Adrenal gland (tissue), 12 donors: ENCODE results near the gene ERC1. TPM values are rescaled to one million over a fixed set of nuclear protein-coding genes. Genes with fewer than 3 reads are reported as not detected.

Source experiments
- DNase-seq, 7 donors: peaks; one replicate each; pipeline ENCODE4 v3.0.0-alpha.2; 2019 to 2020
- H3K27ac ChIP-seq, 5 donors: fragments of 200-600 bp; sonication (generic) in 4 of 5; 1 replicate in 3 of 5; 2 replicates in 2 of 5; pipeline versions ENCODE4 v1.5.1 to v1.8.0; 2016 to 2020; ENCODE audit warnings: mild to moderate bottlenecking in 1 of 5
- H3K27me3 ChIP-seq: fragments of 200-600 bp; 2 replicates; pipeline ENCODE4 v1.8.0; 2021
- H3K36me3 ChIP-seq, 2 donors: fragments of 200-600 bp; replicated peaks in 1 of 2; 1 replicate in 1 of 2; 2 replicates in 1 of 2; pipeline versions ENCODE4 v1.5.1 to v1.8.0; 2018 to 2022
- H3K4me1 ChIP-seq, 2 donors: fragments of 200-600 bp; replicated peaks in 1 of 2; 1 replicate in 1 of 2; 2 replicates in 1 of 2; pipeline versions ENCODE4 v1.5.1 to v1.8.0; 2018 to 2021
- H3K4me3 ChIP-seq, 4 donors: fragments of 200-600 bp; sonication (generic) in 3 of 4; one replicate each; pipeline ENCODE4 v1.5.1; 2016 to 2018
- H3K9me3 ChIP-seq, 3 donors: fragments of 200-600 bp; sonication (generic) in 1 of 3; replicated peaks in 1 of 3; 1 replicate in 2 of 3; 2 replicates in 1 of 3; pipeline versions ENCODE4 v1.5.1 to v1.8.0; 2016 to 2021
- CTCF ChIP-seq, 6 experiments: fragments of 450-650 bp in 4 of 6; fragments of 200-600 bp in 2 of 6; sonication (generic) in 1 of 6; IDR thresholded peaks; 1 replicate in 5 of 6; 2 replicates in 1 of 6; pipeline versions ENCODE4 v1.5.1 to v1.8.0; 2016 to 2021; ENCODE audit warnings: antibody characterized with exemption in 6 of 6, mild to moderate bottlenecking in 2 of 6, moderate library complexity in 1 of 6
- POLR2A ChIP-seq, 2 donors: fragments of 450-650 bp; IDR thresholded peaks; one replicate each; pipeline ENCODE4 v1.6.1; 2017; ENCODE audit warnings: antibody characterized with exemption in 2 of 2, mild to moderate bottlenecking in 2 of 2, moderate library complexity in 1 of 2
- WGBS, 4 donors: extraction: QIAGEN DNeasy Blood & Tissue Kit in 2 of 4; methylation state at CpG; one replicate each; pipeline versions ENCODE4 v1.1.5 to v1.1.7; 2013 to 2017; 5-methylcytosine and 5-hydroxymethylcytosine counted together
- intact Hi-C, 2 donors: fragments of 100-400 bp; cut with DNase I; formaldehyde crosslinking; loops; one replicate each; pipeline versions ENCODE4 v1.14.1 to v1.15.0; 2022 to 2023
- polyA plus RNA-seq, 3 donors: library from polyadenylated mRNA; stranded (reverse); fragments of 200-250 nt in 2 of 3; fragments of 350-450 nt in 1 of 3; fragmentation: Illumina TruSeq in 1 of 3; extraction: RNeasy Lipid Tissue Mini Kit (QIAGEN cat#74804) in 1 of 3; gene quantifications; one replicate each; pipeline ENCODE4 v1.2.3, GENCODE V29; 2013 to 2014
- total RNA-seq, 9 donors: library from RNA; depleted of rRNA in 4 of 9; stranded (reverse); fragments of >200 nt in 4 of 9; fragments of 120-200 nt in 1 of 9; fragmentation: NEBNext Ultra II Directional in 1 of 9; extraction: Animal tissue kit (Norgen Biotek cat#: 25700) in 1 of 9; gene quantifications; one replicate each; pipeline versions ENCODE4 v1.1.0 to v1.2.4, GENCODE V29; 2013 to 2023
- donor health status: healthy with polysubstance abuse.
- donor health status: Bipolar disorder and iron deficiency.
- donor health status: DM: yes; HTN: yes; CAD: no.
- donor health status: DM: no; HTN: no; CAD: no.
- donor health status: DM: no; HTN: no; CAD: no.
- donor health status: DM: yes; HTN: yes; CAD: no.

The ERC1 gene
- total and polyA plus RNA-seq, 12 donors: 4.1 to 79.5 (median 40.2) TPM

GRCh38 chr12:958588-959123 lies 32.4 kb upstream of the ERC1 start:
- Histone ChIP-seq H3K27ac (no peak overlapping the region), H3K36me3 (no peaks in the 10 kb centered on the region), H3K9me3 (no peaks in the 10 kb centered on the region), H3K4me3 (no peak overlapping the region), H3K4me1 (no peaks in the 10 kb centered on the region), H3K27me3 (no peaks in the 10 kb centered on the region)
- intact Hi-C loops: loop anchor here in 1 of 2 donors (10.0 kb wide), 1 partner anchor 204 kb away; the partner anchor contains the start of gene WNK1
- WGBS, 4 donors: 47 to 63% (median 56%) methylated on average over 4 to 8 of the region's 8 CpGs
- no peak for DNase-seq
- TF ChIP-seq CTCF (IDR thresholded peaks at IDR 0.05): no peak
- TF ChIP-seq POLR2A (IDR thresholded peaks at IDR 0.05): no peak

- Histone ChIP-seq H3K27ac (no peak overlapping the region), H3K36me3 (no peaks in the 10 kb centered on the region), H3K4me3 (no peak overlapping the region), H3K4me1 (no peaks in the 10 kb centered on the region), H3K27me3 (no peaks in the 10 kb centered on the region), H3K9me3 (no peaks in the 10 kb centered on the region)
- intact Hi-C loops: no loop called here
- TF ChIP-seq POLR2A (IDR thresholded peaks at IDR 0.05) (no peak), CTCF (IDR thresholded peaks at IDR 0.05) (no peak)
- 73 to 79% (median 77%) methylated on average over 6 of the region's 6 CpGs for WGBS, 4 donors
- DNase-seq: no peak
These were observed 24.3 kb upstream of the ERC1 start for GRCh38 chr12:966724-967123.

GRCh38 chr12:967641-968040 lies 23.4 kb upstream of the ERC1 start:
- DNase-seq: no peak
- Histone ChIP-seq H3K4me1 (no peaks in the 10 kb centered on the region), H3K9me3 (no peaks in the 10 kb centered on the region), H3K27me3 (no peaks in the 10 kb centered on the region), H3K4me3 (no peak overlapping the region), H3K27ac (no peak overlapping the region), H3K36me3 (no peaks in the 10 kb centered on the region)
- TF ChIP-seq POLR2A (IDR thresholded peaks at IDR 0.05) (no peak), CTCF (IDR thresholded peaks at IDR 0.05) (no peak)
- intact Hi-C loops: no loop called here
- WGBS, 4 donors: 79 to 96% (median 91%) methylated on average over 9 of the region's 9 CpGs

DNA sequence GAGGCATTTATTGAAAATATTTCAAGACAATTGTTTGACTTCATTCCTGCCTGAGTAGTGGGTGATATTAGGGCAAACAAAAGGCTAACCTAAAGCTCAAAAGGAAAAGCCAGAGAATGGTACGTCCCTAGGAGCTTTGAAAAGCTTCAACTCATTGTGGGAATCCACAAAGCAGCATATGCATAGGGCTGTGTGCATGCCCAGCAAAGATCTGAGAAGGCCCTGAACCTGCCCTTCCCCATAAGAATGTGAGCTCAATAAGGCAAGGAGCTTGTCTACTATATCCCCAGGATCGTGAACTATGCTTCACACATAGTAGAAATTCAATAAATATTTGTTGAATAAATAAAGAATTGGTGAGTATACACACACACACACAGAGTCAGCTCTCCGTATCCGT lies 22.5 kb upstream of the ERC1 start:
- DNase-seq: no peak
- intact Hi-C loops: no loop called here
- H3K36me3 ChIP-seq: no peaks in the 10 kb centered on the region
- no peak overlapping the region for H3K4me3 ChIP-seq
- no peaks in the 10 kb centered on the region for H3K27me3 ChIP-seq
- no peaks in the 10 kb centered on the region for H3K4me1 ChIP-seq
- no peak overlapping the region for H3K27ac ChIP-seq
- 62 to 87% (median 79%) methylated on average over 4 of the region's 4 CpGs for WGBS, 4 donors
- no peaks in the 10 kb centered on the region for H3K9me3 ChIP-seq
- no peak for TF ChIP-seq POLR2A (IDR thresholded peaks at IDR 0.05)
- no peak for TF ChIP-seq CTCF (IDR thresholded peaks at IDR 0.05)
